ENCODE data around the gene HMGXB3. TPM values are rescaled to one million over a fixed set of nuclear protein-coding genes. Genes with fewer than 3 reads are reported as not detected.

HMGXB3 gene
- total RNA-seq, 1 experiment from 2014 or later, result 56.2 TPM

GRCh38 chr5:150023136-150023535, 22.6 kb downstream of the HMGXB3 start:
- Histone ChIP-seq H3K4me3 (ENCODE audit: low read depth in 2 of 2, low read length in 2 of 2) (no peak overlapping the region), H3K27me3 (ENCODE audit: control insufficient read depth, insufficient read depth, low read length) (no peaks in the 10 kb centered on the region), H3K4me1 (ENCODE audit: control insufficient read depth, insufficient read depth, low read length) (peaks cover 17% of the 10 kb centered on the region), H3K36me3 (ENCODE audit: control insufficient read depth, insufficient read depth, low read length) (peaks cover 59% of the 10 kb centered on the region), H3K9me3 (ENCODE audit: control insufficient read depth, insufficient read depth, low read depth, low read length) (no peaks in the 10 kb centered on the region), H3K27ac (ENCODE audit: low read length) (no peak overlapping the region)
- ATAC-seq, result no peak
- ChIA-PET CTCF (interaction anchor here (1.4 kb wide), 1 partner anchor 190 kb away, joined by 3 read pairs; no protein-coding TSS in a partner anchor), POLR2A (interaction anchor here (0.6 kb wide), 1 partner anchor 20 kb away, joined by 12 read pairs; no protein-coding TSS in a partner anchor)
- intact Hi-C loops (cut with micrococcal nuclease; ENCODE audit: unreplicated experiment), result no loop called here
- DNase-seq (ENCODE audit: low read depth, low spot score), result no peak
- in situ Hi-C loops (cut with HindIII; ENCODE audit: low pct_unique_long_range_greater_than_20kb, low sequenced_read_pairs), result no loop called here
- TF ChIP-seq TCF7L2 (IDR thresholded peaks at IDR 0.05; ENCODE audit: low read depth, low read length), result no peak
- no peak for TF ChIP-seq SIN3A (IDR thresholded peaks at IDR 0.05; ENCODE audit: borderline replicate concordance, insufficient read depth, low read depth, low read length)
- TF ChIP-seq REST (IDR thresholded peaks at IDR 0.05; ENCODE audit: insufficient read depth in 1 of 2, low read depth in 2 of 2, low read length in 1 of 2), result no peak
- TF ChIP-seq POLR2AphosphoS5 (IDR thresholded peaks at IDR 0.05; ENCODE audit: low read depth, low read length), result no peak
- no peak for TF ChIP-seq CTCF (IDR thresholded peaks at IDR 0.05)
- no TSS peak for BruUV-seq (replicated peaks)

- H3K27me3 ChIP-seq (ENCODE audit: control insufficient read depth, insufficient read depth, low read length), result no peaks in the 10 kb centered on the region
- in situ Hi-C loops (cut with HindIII; ENCODE audit: low pct_unique_long_range_greater_than_20kb, low sequenced_read_pairs), result no loop called here
- intact Hi-C loops (cut with micrococcal nuclease; ENCODE audit: unreplicated experiment), result no loop called here
- TF ChIP-seq SIN3A (IDR thresholded peaks at IDR 0.05; ENCODE audit: borderline replicate concordance, insufficient read depth, low read depth, low read length) (no peak), REST (IDR thresholded peaks at IDR 0.05; ENCODE audit: insufficient read depth in 1 of 2, low read depth in 2 of 2, low read length in 1 of 2) (no peak), CTCF (IDR thresholded peaks at IDR 0.05) (no peak), TCF7L2 (IDR thresholded peaks at IDR 0.05; ENCODE audit: low read depth, low read length) (no peak), POLR2AphosphoS5 (IDR thresholded peaks at IDR 0.05; ENCODE audit: low read depth, low read length) (no peak)
- BruUV-seq (replicated peaks), result no TSS peak
- peaks cover 17% of the 10 kb centered on the region for H3K4me1 ChIP-seq (ENCODE audit: control insufficient read depth, insufficient read depth, low read length)
- no peaks in the 10 kb centered on the region for H3K9me3 ChIP-seq (ENCODE audit: control insufficient read depth, insufficient read depth, low read depth, low read length)
- no peak overlapping the region for H3K27ac ChIP-seq (ENCODE audit: low read length)
- H3K4me3 ChIP-seq (ENCODE audit: low read depth in 2 of 2, low read length in 2 of 2), result no peak overlapping the region
- ChIA-PET CTCF (no interaction called here), POLR2A (no interaction called here)
- peaks cover 49% of the 10 kb centered on the region for H3K36me3 ChIP-seq (ENCODE audit: control insufficient read depth, insufficient read depth, low read length)
- DNase-seq (ENCODE audit: low read depth, low spot score) (no peak), ATAC-seq (no peak)
Measured at GRCh38 chr5:150024346-150024984, 23.9 kb downstream of the HMGXB3 start.
